Activated CD4-positive, alpha-beta memory T cell treated with anti-CD3 and anti-CD28 coated beads for 36 hours (primary cell): ENCODE results near the gene HS6ST3. TPM values are rescaled to one million over a fixed set of nuclear protein-coding genes. Genes with fewer than 3 reads are reported as not detected.
"Not testable (repeated sequence)": the region's sequence is repeated elsewhere in the genome, so short reads cannot be mapped to it uniquely, and the experiment has no call there.

Source experiments
- CTCF ChIA-PET: fragments of 350-600 bp; sonication (Branson Sonifier 250); formaldehyde crosslinking; loops from one replicate; lab custom pipeline; 2021; ENCODE audit warnings: antibody characterized with exemption, inconsistent platforms; lab: Charles Lee
- POLR2A ChIA-PET: fragments of 350-600 bp; sonication (Branson Sonifier 250); formaldehyde crosslinking; loops from one replicate; lab custom pipeline; 2021; ENCODE audit warnings: antibody characterized with exemption; lab: Charles Lee
- DNase-seq: peaks from one replicate; pipeline ENCODE4 v3.0.0-alpha.2; 2020
- H3K27ac Mint-ChIP-seq: one replicate; pipeline ENCODE4 v1.8.0; 2021; ENCODE audit warnings: mixed read lengths
- H3K27me3 Mint-ChIP-seq: one replicate; pipeline ENCODE4 v1.8.0; 2021; ENCODE audit warnings: mixed read lengths
- H3K36me3 Mint-ChIP-seq: one replicate; pipeline ENCODE4 v1.8.0; 2021; ENCODE audit warnings: mixed read lengths
- H3K4me1 Mint-ChIP-seq: one replicate; pipeline ENCODE4 v1.8.0; 2021; ENCODE audit warnings: low read depth, mixed read lengths
- H3K4me3 Mint-ChIP-seq: one replicate; pipeline ENCODE4 v1.8.0; 2021; ENCODE audit warnings: mild to moderate bottlenecking, mixed read lengths
- H3K9me3 Mint-ChIP-seq: one replicate; pipeline ENCODE4 v1.8.0; 2021; ENCODE audit warnings: mixed read lengths
- intact Hi-C: fragments of 100-400 bp; cut with micrococcal nuclease; formaldehyde crosslinking; loops from one replicate; pipeline ENCODE4 v1.15.1; 2023
- total RNA-seq, 2 experiments: library from RNA; stranded (reverse); gene quantifications; one replicate each; pipeline ENCODE4 v1.2.3, GENCODE V29; 2021

Gene HS6ST3
- total RNA-seq, 2 experiments from 2014 or later = not detected

GRCh38 chr13:96751089-96751488 is 661.2 kb downstream of the HS6ST3 start:
- POLR2A ChIA-PET = no interaction called here
- no peak for DNase-seq
- CTCF ChIA-PET = no interaction called here
- Mint-ChIP-seq H3K4me1 (no peaks in the 10 kb centered on the region), H3K36me3 (no peaks in the 10 kb centered on the region), H3K4me3 (no peak overlapping the region), H3K9me3 (peaks cover 2% of the 10 kb centered on the region), H3K27me3 (no peaks in the 10 kb centered on the region), H3K27ac (no peak overlapping the region)
- intact Hi-C loops = no loop called here

GRCh38 chr13:96762876-96763275 is 673.0 kb downstream of the HS6ST3 start:
- DNase-seq = no peak
- H3K27me3 Mint-ChIP-seq = no peaks in the 10 kb centered on the region
- H3K36me3 Mint-ChIP-seq = no peaks in the 10 kb centered on the region
- H3K27ac Mint-ChIP-seq = no peak overlapping the region
- POLR2A ChIA-PET = no interaction called here
- no peak overlapping the region for H3K4me3 Mint-ChIP-seq
- intact Hi-C loops = no loop called here
- no peaks in the 10 kb centered on the region for H3K4me1 Mint-ChIP-seq
- H3K9me3 Mint-ChIP-seq = no peaks in the 10 kb centered on the region
- CTCF ChIA-PET = no interaction called here

GRCh38 chr13:96766306-96766705 is 676.4 kb downstream of the HS6ST3 start:
- Mint-ChIP-seq H3K4me1 (no peaks in the 10 kb centered on the region), H3K36me3 (no peaks in the 10 kb centered on the region), H3K27me3 (no peaks in the 10 kb centered on the region), H3K27ac (no peak overlapping the region), H3K4me3 (no peak overlapping the region), H3K9me3 (no peaks in the 10 kb centered on the region)
- POLR2A ChIA-PET = no interaction called here
- no peak for DNase-seq
- intact Hi-C loops = no loop called here
- CTCF ChIA-PET = no interaction called here

GRCh38 chr13:96768524-96768923 is 678.6 kb downstream of the HS6ST3 start:
- POLR2A ChIA-PET = no interaction called here

GRCh38 chr13:96769874-96770273 is 680.0 kb downstream of the HS6ST3 start:
- no peaks in the 10 kb centered on the region for H3K4me1 Mint-ChIP-seq
- ChIA-PET POLR2A (no interaction called here), CTCF (no interaction called here)
- no peaks in the 10 kb centered on the region for H3K27me3 Mint-ChIP-seq
- H3K9me3 Mint-ChIP-seq = no peaks in the 10 kb centered on the region
- no peak overlapping the region for H3K4me3 Mint-ChIP-seq
- no peak overlapping the region for H3K27ac Mint-ChIP-seq
- intact Hi-C loops = no loop called here
- DNase-seq = no peak
- H3K36me3 Mint-ChIP-seq = no peaks in the 10 kb centered on the region

More at GRCh38 chr13:96768524-96768923, 678.6 kb downstream of the HS6ST3 start:
- Mint-ChIP-seq H3K4me3 (no peak overlapping the region), H3K9me3 (no peaks in the 10 kb centered on the region), H3K27ac (no peak overlapping the region), H3K27me3 (no peaks in the 10 kb centered on the region), H3K4me1 (no peaks in the 10 kb centered on the region), H3K36me3 (no peaks in the 10 kb centered on the region)
- intact Hi-C loops = no loop called here
- CTCF ChIA-PET = no interaction called here
- no peak for DNase-seq

- CTCF ChIA-PET = no interaction called here
- no peak overlapping the region for H3K27ac Mint-ChIP-seq
- H3K4me1 Mint-ChIP-seq = no peaks in the 10 kb centered on the region
Observed at GRCh38 chr13:96771486-96772367, 681.8 kb downstream of the HS6ST3 start.

GRCh38 chr13:96772426-96772825 is 682.5 kb downstream of the HS6ST3 start:
- Mint-ChIP-seq H3K27ac (no peak overlapping the region), H3K4me3 (no peak overlapping the region), H3K9me3 (peaks cover 9% of the 10 kb centered on the region), H3K4me1 (no peaks in the 10 kb centered on the region), H3K36me3 (no peaks in the 10 kb centered on the region), H3K27me3 (no peaks in the 10 kb centered on the region)
- intact Hi-C loops = no loop called here
- ChIA-PET CTCF (no interaction called here), POLR2A (no interaction called here)
- DNase-seq = no peak

More at GRCh38 chr13:96771486-96772367, 681.8 kb downstream of the HS6ST3 start:
- no peaks in the 10 kb centered on the region for H3K27me3 Mint-ChIP-seq
- peaks cover 5% of the 10 kb centered on the region for H3K9me3 Mint-ChIP-seq
- H3K36me3 Mint-ChIP-seq = no peaks in the 10 kb centered on the region
- H3K4me3 Mint-ChIP-seq = no peak overlapping the region
- DNase-seq = no peak
- POLR2A ChIA-PET = no interaction called here
- intact Hi-C loops = no loop called here

- H3K4me1 Mint-ChIP-seq, H3K27ac Mint-ChIP-seq, intact Hi-C loops, H3K27me3 Mint-ChIP-seq, H3K4me3 Mint-ChIP-seq, DNase-seq, H3K36me3 Mint-ChIP-seq, POLR2A ChIA-PET, CTCF ChIA-PET: not testable (repeated sequence)
- peaks cover 25% of the 10 kb centered on the region for H3K9me3 Mint-ChIP-seq
Observed at GRCh38 chr13:96778302-96778701, 688.4 kb downstream of the HS6ST3 start.

- no peaks in the 10 kb centered on the region for H3K27me3 Mint-ChIP-seq
- no peaks in the 10 kb centered on the region for H3K36me3 Mint-ChIP-seq
- no peaks in the 10 kb centered on the region for H3K4me1 Mint-ChIP-seq
- H3K9me3 Mint-ChIP-seq = peaks cover 25% of the 10 kb centered on the region
- ChIA-PET CTCF (no interaction called here), POLR2A (no interaction called here)
- intact Hi-C loops = no loop called here
- H3K27ac Mint-ChIP-seq = no peak overlapping the region
- no peak for DNase-seq
- H3K4me3 Mint-ChIP-seq = no peak overlapping the region
Observed at GRCh38 chr13:96779691-96780090, 689.8 kb downstream of the HS6ST3 start.

GRCh38 chr13:96780105-96780504 is 690.2 kb downstream of the HS6ST3 start:
- CTCF ChIA-PET = no interaction called here

GRCh38 chr13:96781141-96781540 is 691.2 kb downstream of the HS6ST3 start:
- ChIA-PET POLR2A (no interaction called here), CTCF (no interaction called here)
- Mint-ChIP-seq H3K27ac (no peak overlapping the region), H3K9me3 (peaks cover 20% of the 10 kb centered on the region), H3K27me3 (no peaks in the 10 kb centered on the region), H3K36me3 (no peaks in the 10 kb centered on the region), H3K4me1 (no peaks in the 10 kb centered on the region), H3K4me3 (no peak overlapping the region)
- no peak for DNase-seq
- intact Hi-C loops = no loop called here

More at GRCh38 chr13:96780105-96780504, 690.2 kb downstream of the HS6ST3 start:
- no peaks in the 10 kb centered on the region for H3K27me3 Mint-ChIP-seq
- no peaks in the 10 kb centered on the region for H3K4me1 Mint-ChIP-seq
- POLR2A ChIA-PET = no interaction called here
- DNase-seq = no peak
- no peak overlapping the region for H3K27ac Mint-ChIP-seq
- H3K36me3 Mint-ChIP-seq = no peaks in the 10 kb centered on the region
- intact Hi-C loops = no loop called here
- peaks cover 24% of the 10 kb centered on the region for H3K9me3 Mint-ChIP-seq
- no peak overlapping the region for H3K4me3 Mint-ChIP-seq

GRCh38 chr13:96782186-96782585 is 692.3 kb downstream of the HS6ST3 start:
- H3K4me1 Mint-ChIP-seq = no peaks in the 10 kb centered on the region
- no peak overlapping the region for H3K27ac Mint-ChIP-seq
- intact Hi-C loops = no loop called here
- H3K36me3 Mint-ChIP-seq = no peaks in the 10 kb centered on the region
- peaks cover 18% of the 10 kb centered on the region for H3K9me3 Mint-ChIP-seq
- no peak for DNase-seq
- POLR2A ChIA-PET = no interaction called here
- H3K4me3 Mint-ChIP-seq = no peak overlapping the region
- CTCF ChIA-PET = no interaction called here
- H3K27me3 Mint-ChIP-seq = no peaks in the 10 kb centered on the region

- DNase-seq = no peak
- Mint-ChIP-seq H3K36me3 (no peaks in the 10 kb centered on the region), H3K27me3 (no peaks in the 10 kb centered on the region), H3K4me1 (no peaks in the 10 kb centered on the region), H3K4me3 (no peak overlapping the region), H3K27ac (no peak overlapping the region), H3K9me3 (peaks cover 13% of the 10 kb centered on the region)
- intact Hi-C loops = no loop called here
- ChIA-PET POLR2A (no interaction called here), CTCF (no interaction called here)
Observed at GRCh38 chr13:96783057-96783456, 693.1 kb downstream of the HS6ST3 start.
